Measurements from ENCODE around the gene KLF13. TPM values are rescaled to one million over a fixed set of nuclear protein-coding genes. Genes with fewer than 3 reads are reported as not detected.

KLF13 gene
- total RNA-seq, 3 donors from 2014 or later (not counting 1 experiment from before 2014, with no cell fraction given) = 277 to 328 (median 300) TPM

GRCh38 chr15:31401282-31401681 lies 74.6 kb downstream of the KLF13 start:
- Histone ChIP-seq H3K27ac (ENCODE audit: low read length) (no peak overlapping the region), H3K4me3 (ENCODE audit: low read length) (no peak overlapping the region), H3K36me3 (ENCODE audit: control insufficient read depth, insufficient read depth, low read length) (no peaks in the 10 kb centered on the region), H3K27me3 (ENCODE audit: control insufficient read depth, insufficient read depth, low read length) (no peaks in the 10 kb centered on the region), H3K4me1 (ENCODE audit: control insufficient read depth, insufficient read depth, low read length) (peaks cover 39% of the 10 kb centered on the region), H3K9me3 (ENCODE audit: control insufficient read depth, insufficient read depth, low read length) (no peaks in the 10 kb centered on the region)
- ATAC-seq (no peak), DNase-seq (no peak)
- WGBS (ENCODE audit: insufficient coverage) = 83% methylated on average over 8 of the region's 8 CpGs
- intact Hi-C loops (cut with micrococcal nuclease) = no loop called here
- Mint-ChIP-seq H3K4me3 (no peak overlapping the region), H3K9me3 (no peaks in the 10 kb centered on the region), H3K27ac (no peak overlapping the region), H3K27me3 (ENCODE audit: low read depth in 2 of 2) (no peaks in the 10 kb centered on the region), H3K4me1 (peaks cover 20 to 61% of the 10 kb centered on the region in 2 donors), H3K36me3 (no peaks in the 10 kb centered on the region)
- TF ChIP-seq CTCF (IDR thresholded peaks at IDR 0.05) = no peak

GRCh38 chr15:31402003-31402402 lies 75.4 kb downstream of the KLF13 start:
- ATAC-seq = no peak
- intact Hi-C loops (cut with micrococcal nuclease) = no loop called here
- no peaks in the 10 kb centered on the region for H3K27me3 ChIP-seq (ENCODE audit: control insufficient read depth, insufficient read depth, low read length)
- no peaks in the 10 kb centered on the region for H3K36me3 ChIP-seq (ENCODE audit: control insufficient read depth, insufficient read depth, low read length)
- Mint-ChIP-seq H3K4me1 (peaks cover 20 to 54% of the 10 kb centered on the region in 2 donors), H3K36me3 (no peaks in the 10 kb centered on the region), H3K27me3 (ENCODE audit: low read depth in 2 of 2) (peaks cover 0 to 2% of the 10 kb centered on the region in 2 donors), H3K27ac (peak overlapping the region in 1 of 2 donors; percentile 54), H3K9me3 (no peaks in the 10 kb centered on the region), H3K4me3 (no peak overlapping the region)
- no peak for DNase-seq
- no peak overlapping the region for H3K4me3 ChIP-seq (ENCODE audit: low read length)
- no peak for TF ChIP-seq CTCF (IDR thresholded peaks at IDR 0.05)
- no peak overlapping the region for H3K27ac ChIP-seq (ENCODE audit: low read length)
- H3K9me3 ChIP-seq (ENCODE audit: control insufficient read depth, insufficient read depth, low read length) = no peaks in the 10 kb centered on the region
- H3K4me1 ChIP-seq (ENCODE audit: control insufficient read depth, insufficient read depth, low read length) = peaks cover 36% of the 10 kb centered on the region
- 93% methylated on average over 8 of the region's 8 CpGs for WGBS (ENCODE audit: insufficient coverage)

- no peak overlapping the region for H3K4me3 ChIP-seq (ENCODE audit: low read length)
- no peaks in the 10 kb centered on the region for H3K9me3 ChIP-seq (ENCODE audit: control insufficient read depth, insufficient read depth, low read length)
- H3K4me1 ChIP-seq (ENCODE audit: control insufficient read depth, insufficient read depth, low read length) = peaks cover 31% of the 10 kb centered on the region
- Mint-ChIP-seq H3K36me3 (no peaks in the 10 kb centered on the region), H3K9me3 (no peaks in the 10 kb centered on the region), H3K27me3 (ENCODE audit: low read depth in 2 of 2) (peaks cover 0 to 2% of the 10 kb centered on the region in 2 donors), H3K4me1 (peaks cover 20 to 54% of the 10 kb centered on the region in 2 donors), H3K27ac (no peak overlapping the region), H3K4me3 (no peak overlapping the region)
- intact Hi-C loops (cut with micrococcal nuclease) = no loop called here
- H3K27me3 ChIP-seq (ENCODE audit: control insufficient read depth, insufficient read depth, low read length) = no peaks in the 10 kb centered on the region
- H3K27ac ChIP-seq (ENCODE audit: low read length) = no peak overlapping the region
- no peak for TF ChIP-seq CTCF (IDR thresholded peaks at IDR 0.05)
- WGBS (ENCODE audit: insufficient coverage) = 96% methylated on average over 13 of the region's 13 CpGs
- ATAC-seq (no peak), DNase-seq (no peak)
- no peaks in the 10 kb centered on the region for H3K36me3 ChIP-seq (ENCODE audit: control insufficient read depth, insufficient read depth, low read length)
Measured at GRCh38 chr15:31402511-31403056, 75.9 kb downstream of the KLF13 start.

DNA sequence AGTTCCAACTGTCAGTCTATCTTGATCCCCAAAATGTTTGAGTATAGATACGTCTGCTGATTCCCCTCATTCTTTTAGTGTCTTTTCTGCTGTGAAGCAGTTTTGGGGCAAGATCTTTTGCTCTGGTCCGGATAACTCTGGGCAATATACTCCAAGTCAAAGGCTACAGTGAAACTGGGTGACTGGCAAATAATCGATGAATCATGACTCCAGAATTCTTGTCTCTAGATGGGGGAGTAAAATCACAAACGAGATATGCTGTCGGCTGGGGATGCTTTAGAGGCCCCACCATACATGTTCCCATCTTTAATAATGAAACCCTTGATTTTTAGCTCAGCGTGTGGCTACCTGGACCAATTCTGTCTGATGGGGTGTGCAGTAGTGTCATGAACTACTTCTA lies 76.5 kb downstream of the KLF13 start:
- DNase-seq (no peak), ATAC-seq (no peak)
- Histone ChIP-seq H3K4me3 (ENCODE audit: low read length) (no peak overlapping the region), H3K27ac (ENCODE audit: low read length) (no peak overlapping the region), H3K36me3 (ENCODE audit: control insufficient read depth, insufficient read depth, low read length) (no peaks in the 10 kb centered on the region), H3K27me3 (ENCODE audit: control insufficient read depth, insufficient read depth, low read length) (no peaks in the 10 kb centered on the region), H3K4me1 (ENCODE audit: control insufficient read depth, insufficient read depth, low read length) (peaks cover 26% of the 10 kb centered on the region), H3K9me3 (ENCODE audit: control insufficient read depth, insufficient read depth, low read length) (no peaks in the 10 kb centered on the region)
- no peak overlapping the region for H3K4me3 Mint-ChIP-seq
- TF ChIP-seq CTCF (IDR thresholded peaks at IDR 0.05) = no peak
- intact Hi-C loops (cut with micrococcal nuclease) = no loop called here
- peaks cover 20 to 50% of the 10 kb centered on the region in 2 donors for H3K4me1 Mint-ChIP-seq
- H3K9me3 Mint-ChIP-seq = no peaks in the 10 kb centered on the region
- no peak overlapping the region for H3K27ac Mint-ChIP-seq
- no peaks in the 10 kb centered on the region for H3K36me3 Mint-ChIP-seq
- peaks cover 0 to 2% of the 10 kb centered on the region in 2 donors for H3K27me3 Mint-ChIP-seq (ENCODE audit: low read depth in 2 of 2)
- WGBS (ENCODE audit: insufficient coverage) = 95% methylated on average over 6 of the region's 6 CpGs

All from natural killer cell (primary cell).